ENCODE data around the gene ADAD2. TPM values are rescaled to one million over a fixed set of nuclear protein-coding genes. Genes with fewer than 3 reads are reported as not detected.

Gene ADAD2
- total and polyA plus RNA-seq, 2 of the 4 experiments (the other 2 are of a cell fraction): not detected

DNA sequence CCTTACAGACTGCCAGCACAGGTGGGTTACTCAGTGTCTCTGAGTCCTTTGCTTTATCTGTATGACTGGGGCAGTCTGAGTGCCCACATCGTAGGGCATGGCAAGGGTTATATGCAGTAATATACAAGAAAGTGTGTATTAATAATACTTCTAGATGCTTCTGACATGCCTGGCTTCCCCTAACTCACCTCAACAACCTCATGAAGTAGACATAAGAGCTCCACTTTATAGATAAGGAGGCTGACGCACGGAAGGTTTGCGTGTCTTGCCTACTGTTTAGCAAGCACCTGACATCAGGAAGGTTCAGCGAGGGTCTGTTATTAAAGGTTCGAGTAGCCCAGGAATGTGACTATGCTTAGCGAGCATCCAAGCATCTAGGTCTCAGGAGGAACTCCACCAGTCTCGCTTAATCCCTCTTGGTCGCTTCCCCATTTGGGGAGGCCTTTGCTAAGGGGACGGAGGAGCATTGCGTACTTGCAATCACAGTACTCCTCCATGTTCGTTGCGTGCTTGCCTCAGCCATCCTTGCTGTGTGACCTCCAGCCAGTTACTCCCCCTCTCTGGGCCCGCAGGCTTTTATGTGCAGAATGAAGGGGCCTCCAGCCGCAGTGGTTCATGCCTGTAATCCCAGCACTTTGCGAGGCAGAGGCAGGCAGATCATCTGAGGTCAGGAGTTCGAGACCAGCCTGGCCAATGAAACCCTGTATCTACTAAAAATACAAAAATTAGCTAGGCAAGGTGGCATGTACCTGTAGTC is 47.2 kb downstream of the ADAD2 start:
- Histone ChIP-seq H3K36me3 (ENCODE audit: control insufficient read depth, insufficient read depth, low read length) (no peaks in the 10 kb centered on the region), H3K56ac (ENCODE audit: extremely low read depth, insufficient read depth, low read length) (no peak overlapping the region), H4K20me1 (ENCODE audit: insufficient read depth, low read length) (no peaks in the 10 kb centered on the region), H2BK120ac (ENCODE audit: low read depth, low read length) (no peak overlapping the region), H3K9ac (ENCODE audit: low read depth, low read length) (no peak overlapping the region), H3K23ac (ENCODE audit: low read depth, low read length) (no peak overlapping the region), H3K14ac (replicated peaks; ENCODE audit: low read depth, low read length) (no peak overlapping the region), H4K91ac (ENCODE audit: insufficient read depth, low read depth, low read length) (no peak overlapping the region), H2AFZ (replicated peaks; ENCODE audit: low read length, poor library complexity) (no peak overlapping the region), H3K4me2 (ENCODE audit: low read depth, low read length) (no peak overlapping the region), H2AK9ac (replicated peaks; ENCODE audit: low read depth, low read length, poor library complexity) (no peak overlapping the region), H3K27ac (ENCODE audit: insufficient read depth, low read length) (no peak overlapping the region), H4K5ac (ENCODE audit: low read depth, low read length) (no peak overlapping the region), H3K4ac (ENCODE audit: low read depth, low read length) (no peak overlapping the region), H3K4me1 (ENCODE audit: control insufficient read depth, insufficient read depth, low read length) (no peaks in the 10 kb centered on the region; the same call in 1 of the 2 replicates), H3K18ac (ENCODE audit: low read depth, low read length) (no peak overlapping the region), H3K9me1 (ENCODE audit: insufficient read depth, low read length) (no peaks in the 10 kb centered on the region), H2AK5ac (ENCODE audit: low read depth, low read length) (no peak overlapping the region), H2BK20ac (ENCODE audit: low read depth, low read length) (no peak overlapping the region), H3K9me3 (ENCODE audit: control insufficient read depth, insufficient read depth, low read length) (no peaks in the 10 kb centered on the region), H2BK5ac (ENCODE audit: low read depth, low read length, poor library complexity, severe bottlenecking) (no peak overlapping the region), H3K79me1 (ENCODE audit: low read depth in 1 of 2, low read length in 2 of 2) (no peaks in the 10 kb centered on the region), H4K8ac (ENCODE audit: low read depth in 2 of 2, low read length in 2 of 2) (no peak overlapping the region), H3K4me3 (ENCODE audit: insufficient read depth, low read depth, low read length) (no peak overlapping the region), H3K27me3 (ENCODE audit: control insufficient read depth, insufficient read depth, low read length) (peaks cover 61% of the 10 kb centered on the region), H2BK15ac (ENCODE audit: low read depth, low read length) (no peak overlapping the region)
- TF ChIP-seq RAD21 (IDR thresholded peaks at IDR 0.05; ENCODE audit: low read length) (no peak), MAFK (IDR thresholded peaks at IDR 0.05; ENCODE audit: low read depth, low read length) (no peak), MXI1 (IDR thresholded peaks at IDR 0.05; ENCODE audit: borderline replicate concordance, low read depth, low read length) (no peak), CEBPB (IDR thresholded peaks at IDR 0.05; ENCODE audit: low read depth, low read length) (no peak), FOS (IDR thresholded peaks at IDR 0.05; ENCODE audit: low read depth, low read length) (no peak), BHLHE40 (IDR thresholded peaks at IDR 0.05; ENCODE audit: low read depth, low read length) (no peak), RFX5 (IDR thresholded peaks at IDR 0.05; ENCODE audit: low read depth, low read length) (no peak), SMC3 (IDR thresholded peaks at IDR 0.05; ENCODE audit: low read depth, low read length) (no peak), POLR2A (IDR thresholded peaks at IDR 0.05; ENCODE audit: low read depth, low read length) (no peak), CHD1 (IDR thresholded peaks at IDR 0.05; ENCODE audit: low read depth, low read length) (no peak), RCOR1 (IDR thresholded peaks at IDR 0.05; ENCODE audit: insufficient replicate concordance, low read length) (no peak), ELK1 (IDR thresholded peaks at IDR 0.05; ENCODE audit: borderline replicate concordance, low read depth, low read length) (no peak)
- TF ChIP-seq, protein P1, sequence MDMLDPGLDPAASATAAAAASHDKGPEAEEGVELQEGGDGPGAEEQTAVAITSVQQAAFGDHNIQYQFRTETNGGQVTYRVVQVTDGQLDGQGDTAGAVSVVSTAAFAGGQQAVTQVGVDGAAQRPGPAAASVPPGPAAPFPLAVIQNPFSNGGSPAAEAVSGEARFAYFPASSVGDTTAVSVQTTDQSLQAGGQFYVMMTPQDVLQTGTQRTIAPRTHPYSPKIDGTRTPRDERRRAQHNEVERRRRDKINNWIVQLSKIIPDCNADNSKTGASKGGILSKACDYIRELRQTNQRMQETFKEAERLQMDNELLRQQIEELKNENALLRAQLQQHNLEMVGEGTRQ (IDR thresholded peaks at IDR 0.05; ENCODE audit: low read depth, low read length): no peak
- WGBS, 2 experiments (ENCODE audit: extremely low coverage in 2 of 2, insufficient read length in 1 of 2): 89% methylated on average over 8 of the region's 17 CpGs; no CpG with 5 or more reads in 1 of the 2 experiments
- CTCF ChIA-PET: no interaction called here
- intact Hi-C loops (cut with micrococcal nuclease): no loop called here
- in situ Hi-C loops (cut with MboI; ENCODE audit: low sequenced_read_pairs): no loop called here
- no TSS peak for BruUV-seq (replicated peaks)
- ATAC-seq (ENCODE audit: low read depth): no peak
- POLR2A ChIA-PET (ENCODE audit: unreplicated experiment): no interaction called here
- dilution Hi-C loops (cut with HindIII; ENCODE audit: low sequenced_read_pairs, unreplicated experiment): no loop called here
- DNase-seq: no peak

Data from IMR-90 (cell line).